ENCODE results near the gene GZF1.
"Not testable (repeated sequence)": the region's sequence is repeated elsewhere in the genome, so short reads cannot be mapped to it uniquely, and the experiment has no call there.

Gene GZF1

DNA sequence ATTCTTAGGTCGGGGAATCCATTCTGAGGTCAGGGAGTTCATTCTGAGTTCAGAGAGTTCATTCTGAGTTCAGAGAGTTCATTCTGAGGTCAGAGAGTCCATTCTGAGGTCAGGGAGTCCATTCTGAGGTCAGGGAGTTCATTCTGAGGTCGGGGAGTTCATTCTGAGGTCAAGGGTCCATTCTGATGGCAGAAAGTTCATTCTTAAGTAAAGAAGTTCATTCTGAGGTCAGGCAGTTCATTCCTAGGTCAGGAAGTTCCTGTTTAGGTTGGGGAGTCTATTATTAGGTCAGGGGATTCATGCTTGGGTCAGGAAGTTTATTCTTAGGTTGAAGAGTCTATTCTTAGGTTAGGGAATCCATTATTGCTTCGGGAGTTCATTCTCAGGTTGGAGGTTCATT, 27.9 kb upstream of the GZF1 start:
- H3K4me3 ChIP-seq = no peak overlapping the region
- H3K27me3 ChIP-seq (ENCODE audit: low read depth) = no peaks in the 10 kb centered on the region
- in situ Hi-C loops (cut with MboI; ENCODE audit: low sequenced_read_pairs) = loop anchor here (10.0 kb wide), 1 partner anchor 999 kb away; no protein-coding TSS in a partner anchor
- no peak for DNase-seq (ENCODE audit: low spot score in 2 of 2)
- H3K4me1 ChIP-seq = no peaks in the 10 kb centered on the region
- no peaks in the 10 kb centered on the region for H3K9me3 ChIP-seq
- H3K36me3 ChIP-seq (replicated peaks) = no peaks in the 10 kb centered on the region

DNA sequence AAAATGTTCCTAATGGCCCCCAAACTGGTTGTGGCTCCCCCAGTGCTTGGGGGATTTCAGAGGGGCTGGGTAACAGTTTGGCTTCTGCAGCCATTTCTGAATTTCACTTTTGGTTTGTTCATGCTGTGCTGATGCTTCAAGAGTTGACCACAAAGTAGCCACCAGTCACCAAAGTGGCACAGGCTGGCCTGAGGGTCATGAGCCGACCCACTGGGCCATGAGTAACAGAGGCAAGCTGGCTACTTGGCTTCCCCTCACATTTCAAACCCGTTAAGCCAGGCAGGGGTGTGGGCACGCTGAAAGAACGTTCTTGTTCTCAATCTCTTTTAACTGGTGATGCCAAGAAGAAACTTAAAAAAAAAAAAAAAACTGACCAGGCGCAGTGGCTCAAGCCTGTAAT, 26.5 kb upstream of the GZF1 start:
- DNase-seq (ENCODE audit: low spot score in 2 of 2) = no peak
- Histone ChIP-seq H3K4me3 (no peak overlapping the region), H3K27me3 (ENCODE audit: low read depth) (no peaks in the 10 kb centered on the region), H3K36me3 (replicated peaks) (no peaks in the 10 kb centered on the region), H3K9me3 (no peaks in the 10 kb centered on the region), H3K4me1 (no peaks in the 10 kb centered on the region)
- in situ Hi-C loops (cut with MboI; ENCODE audit: low sequenced_read_pairs) = loop anchor here (10.0 kb wide), 1 partner anchor 1001 kb away; no protein-coding TSS in a partner anchor

DNA sequence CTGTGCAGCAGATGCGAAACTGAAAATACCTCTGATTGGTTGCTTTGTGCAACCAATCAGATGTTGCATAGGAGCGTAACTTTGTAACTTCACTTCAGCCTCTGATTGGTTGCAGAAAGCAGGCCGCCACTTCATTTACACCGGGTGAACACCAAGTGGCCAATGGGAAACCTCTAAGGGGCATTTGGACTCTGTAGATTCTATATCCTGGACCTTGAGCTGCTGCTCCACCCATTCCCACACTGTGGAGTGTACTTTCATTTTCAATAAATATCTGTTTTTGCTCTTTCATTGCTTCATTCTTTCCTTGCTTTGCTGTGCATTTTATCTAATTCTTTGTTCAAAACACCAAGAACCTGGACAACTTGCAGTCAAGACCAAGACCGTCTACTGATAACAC, 25.5 kb upstream of the GZF1 start:
- in situ Hi-C loops (cut with MboI; ENCODE audit: low sequenced_read_pairs) = loop anchor here (10.0 kb wide), 1 partner anchor 1002 kb away; no protein-coding TSS in a partner anchor
- Histone ChIP-seq H3K9me3 (no peaks in the 10 kb centered on the region), H3K4me1 (no peaks in the 10 kb centered on the region), H3K4me3 (no peak overlapping the region), H3K27me3 (ENCODE audit: low read depth) (no peaks in the 10 kb centered on the region), H3K36me3 (replicated peaks) (no peaks in the 10 kb centered on the region)
- DNase-seq (ENCODE audit: low spot score in 2 of 2) = no peak

DNA sequence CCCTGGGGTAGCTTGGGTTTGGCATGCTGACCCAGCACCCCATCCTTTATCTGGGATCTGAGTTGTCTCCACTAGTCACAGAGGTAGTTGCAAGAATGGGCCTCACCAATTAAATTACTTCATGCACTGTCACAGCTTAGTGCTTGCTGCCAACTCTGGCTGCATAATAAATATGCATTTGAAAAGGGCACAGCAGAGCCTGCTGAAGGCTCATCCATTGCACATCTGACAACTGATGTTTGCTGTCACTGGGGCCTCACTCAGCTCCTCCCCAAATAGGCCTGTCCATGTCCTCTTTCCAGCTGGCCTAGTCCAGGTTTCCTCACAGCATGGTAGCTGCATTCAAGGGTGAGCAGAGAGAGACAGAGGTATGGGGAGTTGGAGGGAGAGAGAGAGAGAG, 24.7 kb upstream of the GZF1 start:
- H3K9me3 ChIP-seq = no peaks in the 10 kb centered on the region
- no peak overlapping the region for H3K4me3 ChIP-seq
- no peaks in the 10 kb centered on the region for H3K36me3 ChIP-seq (replicated peaks)
- in situ Hi-C loops (cut with MboI; ENCODE audit: low sequenced_read_pairs) = loop anchor here (10.0 kb wide), 1 partner anchor 1003 kb away; no protein-coding TSS in a partner anchor
- no peak for DNase-seq (ENCODE audit: low spot score in 2 of 2)
- H3K4me1 ChIP-seq = no peaks in the 10 kb centered on the region
- H3K27me3 ChIP-seq (ENCODE audit: low read depth) = no peaks in the 10 kb centered on the region

DNA sequence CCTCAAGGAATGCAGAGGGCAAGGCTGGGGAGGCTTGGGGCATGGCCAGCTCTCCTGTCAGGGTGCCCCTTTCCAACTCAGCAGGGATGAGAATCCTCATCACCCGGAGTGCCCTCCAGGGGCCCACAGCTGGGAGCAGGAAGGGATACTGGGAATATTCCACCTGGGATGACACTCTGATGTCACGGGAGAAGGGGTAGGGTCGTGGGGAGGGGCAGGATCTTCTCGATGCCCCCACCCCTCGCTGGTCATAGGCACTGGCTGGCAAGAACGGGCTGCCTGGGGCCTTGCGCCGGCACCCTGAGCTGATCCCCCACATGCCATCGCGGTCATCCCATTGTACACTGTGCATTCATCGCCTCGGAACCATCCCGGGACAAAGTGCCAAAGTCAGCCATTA, 22.0 kb upstream of the GZF1 start:
- H3K4me3 ChIP-seq = no peak overlapping the region
- in situ Hi-C loops (cut with MboI; ENCODE audit: low sequenced_read_pairs) = loop anchor here (5.0 to 10.0 kb wide), 2 partner anchors 648 to 1005 kb away; no protein-coding TSS in a partner anchor
- no peaks in the 10 kb centered on the region for H3K4me1 ChIP-seq
- H3K36me3 ChIP-seq (replicated peaks) = no peaks in the 10 kb centered on the region
- no peaks in the 10 kb centered on the region for H3K27me3 ChIP-seq (ENCODE audit: low read depth)
- DNase-seq (ENCODE audit: low spot score in 2 of 2) = no peak
- no peaks in the 10 kb centered on the region for H3K9me3 ChIP-seq

DNA sequence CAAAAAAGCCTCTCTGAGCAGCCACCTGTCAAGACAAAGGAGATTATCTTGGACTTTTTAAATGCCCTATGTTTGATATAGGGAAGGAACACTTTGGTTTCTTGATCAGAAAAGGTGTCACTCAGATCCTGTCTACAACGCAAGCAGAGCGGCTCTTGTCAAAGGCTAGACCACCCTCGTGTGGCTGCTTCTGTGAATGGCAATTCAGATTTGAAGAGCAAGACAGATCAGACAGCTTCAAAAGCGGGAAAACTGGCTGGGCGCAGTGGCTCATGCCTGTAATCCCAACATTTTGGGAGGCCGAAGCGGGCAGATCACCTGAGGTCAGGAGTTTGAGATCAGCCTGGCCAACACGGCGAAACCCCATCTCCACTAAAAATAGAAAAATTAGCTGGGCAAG, 21.5 kb upstream of the GZF1 start:
- no peaks in the 10 kb centered on the region for H3K4me1 ChIP-seq
- no peaks in the 10 kb centered on the region for H3K9me3 ChIP-seq
- in situ Hi-C loops (cut with MboI; ENCODE audit: low sequenced_read_pairs) = loop anchor here (5.0 kb wide), 1 partner anchor 648 kb away; no protein-coding TSS in a partner anchor
- H3K4me3 ChIP-seq = no peak overlapping the region
- peak; percentile 60 to 74 for DNase-seq (ENCODE audit: low spot score in 2 of 2)
- H3K27me3 ChIP-seq (ENCODE audit: low read depth) = no peaks in the 10 kb centered on the region
- H3K36me3 ChIP-seq (replicated peaks) = no peaks in the 10 kb centered on the region

DNA sequence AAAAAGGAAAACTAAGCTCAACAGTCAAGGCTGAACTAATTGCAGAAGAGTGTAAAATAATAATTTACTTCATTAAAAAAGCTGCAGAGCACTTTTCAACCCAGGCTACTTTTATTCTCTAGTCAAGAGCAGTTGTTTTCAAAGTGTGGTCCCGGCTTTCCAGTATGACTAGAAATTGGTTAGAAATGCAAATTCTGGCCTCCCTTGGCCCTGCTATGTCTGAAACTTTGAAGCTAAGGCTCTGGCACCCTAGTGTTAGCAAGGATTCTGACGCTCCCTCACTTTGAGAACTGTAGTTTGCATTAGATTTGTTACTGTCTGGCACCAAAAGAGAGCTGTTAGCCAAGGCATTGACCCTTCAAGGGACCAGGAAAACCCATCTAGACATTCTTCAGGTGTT, 20.9 kb upstream of the GZF1 start:
- in situ Hi-C loops (cut with MboI; ENCODE audit: low sequenced_read_pairs) = loop anchor here (5.0 kb wide), 1 partner anchor 649 kb away; no protein-coding TSS in a partner anchor
- no peaks in the 10 kb centered on the region for H3K27me3 ChIP-seq (ENCODE audit: low read depth)
- DNase-seq (ENCODE audit: low spot score in 2 of 2) = no peak
- H3K4me1 ChIP-seq = no peaks in the 10 kb centered on the region
- no peaks in the 10 kb centered on the region for H3K9me3 ChIP-seq
- H3K36me3 ChIP-seq (replicated peaks) = no peaks in the 10 kb centered on the region
- no peak overlapping the region for H3K4me3 ChIP-seq

DNA sequence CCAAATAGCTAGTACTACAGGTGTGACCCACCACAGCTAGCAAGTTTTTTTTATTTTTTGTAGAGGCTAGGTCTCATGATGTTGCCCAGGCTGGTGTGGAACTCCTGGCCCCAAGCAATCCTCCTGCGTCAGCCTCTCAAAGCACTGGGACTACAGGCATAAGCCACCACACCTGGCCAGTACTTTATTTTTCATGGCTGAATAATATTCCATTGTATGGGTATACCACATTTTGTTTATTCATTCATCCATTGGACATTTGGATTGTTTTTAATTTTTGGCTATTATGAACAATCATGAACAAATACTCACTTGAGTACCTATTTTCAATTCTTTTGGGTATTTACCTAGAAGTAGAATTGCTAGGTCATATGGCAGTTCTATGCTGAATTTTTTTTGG, 18.4 kb upstream of the GZF1 start:
- no peak for DNase-seq (ENCODE audit: low spot score in 2 of 2)
- in situ Hi-C loops (cut with MboI; ENCODE audit: low sequenced_read_pairs) = loop anchor here (5.0 kb wide), 1 partner anchor 651 kb away; no protein-coding TSS in a partner anchor
- no peak overlapping the region for H3K4me3 ChIP-seq
- no peaks in the 10 kb centered on the region for H3K4me1 ChIP-seq
- no peaks in the 10 kb centered on the region for H3K9me3 ChIP-seq
- H3K36me3 ChIP-seq (replicated peaks) = no peaks in the 10 kb centered on the region
- no peaks in the 10 kb centered on the region for H3K27me3 ChIP-seq (ENCODE audit: low read depth)

DNA sequence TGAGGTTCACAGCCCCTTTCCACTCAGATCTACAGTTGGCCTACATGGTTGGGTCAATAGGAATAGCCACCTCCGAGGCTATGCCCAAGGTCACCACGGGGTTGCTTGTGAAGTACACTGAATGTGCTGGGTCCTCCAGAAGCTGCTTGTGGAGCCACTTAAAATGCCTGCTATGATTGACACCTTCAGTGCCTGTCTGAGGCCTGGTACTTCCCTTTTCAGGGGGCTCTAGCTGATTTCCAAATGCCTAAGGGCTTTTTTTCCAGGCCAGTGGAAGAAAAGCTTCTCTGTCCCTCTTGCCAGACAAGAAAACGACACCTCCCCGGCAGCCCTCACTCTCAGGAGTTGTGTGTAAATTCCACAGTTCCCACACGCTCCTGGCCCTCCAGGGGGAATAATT, 17.6 kb upstream of the GZF1 start:
- Histone ChIP-seq H3K9me3 (no peaks in the 10 kb centered on the region), H3K36me3 (replicated peaks) (no peaks in the 10 kb centered on the region), H3K4me1 (no peaks in the 10 kb centered on the region), H3K27me3 (ENCODE audit: low read depth) (no peaks in the 10 kb centered on the region), H3K4me3 (no peak overlapping the region)
- in situ Hi-C loops (cut with MboI; ENCODE audit: low sequenced_read_pairs) = loop anchor here (5.0 kb wide), 1 partner anchor 652 kb away; no protein-coding TSS in a partner anchor
- no peak for DNase-seq (ENCODE audit: low spot score in 2 of 2)

DNA sequence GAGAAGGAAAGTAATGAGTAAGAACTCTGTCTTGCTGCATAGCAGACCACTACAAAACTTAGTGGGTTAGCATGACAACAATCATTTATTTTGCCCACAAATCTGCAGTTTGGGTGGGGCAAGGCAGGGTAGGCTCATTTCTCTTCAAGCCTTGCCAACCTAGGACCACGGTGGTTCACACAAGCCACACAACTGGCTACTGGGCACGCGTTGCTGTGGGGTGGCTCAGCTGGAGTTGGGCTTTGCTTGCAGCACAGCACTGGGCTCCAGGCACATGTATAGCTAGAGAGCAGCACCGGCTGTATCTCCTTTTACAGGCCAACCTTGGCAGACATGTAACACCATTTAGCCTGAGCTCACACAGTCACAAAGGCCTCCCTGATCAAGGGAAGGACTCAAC, 16.0 kb upstream of the GZF1 start:
- in situ Hi-C loops (cut with MboI; ENCODE audit: low sequenced_read_pairs) = no loop called here
- Histone ChIP-seq H3K4me3 (no peak overlapping the region), H3K9me3 (no peaks in the 10 kb centered on the region)

DNA sequence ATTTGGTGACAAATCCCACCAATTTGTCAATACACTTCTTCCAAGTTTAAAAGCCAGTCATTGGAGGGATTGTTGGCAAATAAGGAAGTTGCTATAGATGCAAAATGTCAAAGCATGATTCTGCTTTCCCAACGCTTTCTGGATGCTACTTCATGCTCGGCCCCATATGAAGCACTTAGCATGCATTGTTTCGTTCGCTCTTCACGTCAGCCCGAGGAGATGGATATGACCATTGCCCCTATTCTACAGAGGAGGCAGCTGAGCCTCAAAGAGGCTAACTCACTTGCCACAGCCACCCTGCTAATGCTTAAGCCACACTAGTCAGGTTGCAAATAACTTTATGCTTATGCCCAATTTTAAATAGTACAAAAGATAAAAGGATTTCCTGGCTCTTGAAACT, 14.2 kb upstream of the GZF1 start:
- Histone ChIP-seq H3K27me3 (ENCODE audit: low read depth) (no peaks in the 10 kb centered on the region), H3K4me3 (no peak overlapping the region), H3K9me3 (no peaks in the 10 kb centered on the region), H3K36me3 (replicated peaks) (0 out of 2 replicates have a peak, but pooled peaks cover 3% of the 10 kb centered on the region), H3K4me1 (peaks cover 7% of the 10 kb centered on the region; the same call in 1 of the 2 replicates)
- DNase-seq (ENCODE audit: low spot score in 2 of 2) = no peak
- in situ Hi-C loops (cut with MboI; ENCODE audit: low sequenced_read_pairs) = no loop called here

More for the DNA sequence above, 16.0 kb upstream of the GZF1 start:
- Histone ChIP-seq H3K4me1 (no peaks in the 10 kb centered on the region), H3K36me3 (replicated peaks) (0 out of 2 replicates have a peak, but pooled peaks cover 2% of the 10 kb centered on the region), H3K27me3 (ENCODE audit: low read depth) (no peaks in the 10 kb centered on the region)
- DNase-seq (ENCODE audit: low spot score in 2 of 2) = no peak

DNA sequence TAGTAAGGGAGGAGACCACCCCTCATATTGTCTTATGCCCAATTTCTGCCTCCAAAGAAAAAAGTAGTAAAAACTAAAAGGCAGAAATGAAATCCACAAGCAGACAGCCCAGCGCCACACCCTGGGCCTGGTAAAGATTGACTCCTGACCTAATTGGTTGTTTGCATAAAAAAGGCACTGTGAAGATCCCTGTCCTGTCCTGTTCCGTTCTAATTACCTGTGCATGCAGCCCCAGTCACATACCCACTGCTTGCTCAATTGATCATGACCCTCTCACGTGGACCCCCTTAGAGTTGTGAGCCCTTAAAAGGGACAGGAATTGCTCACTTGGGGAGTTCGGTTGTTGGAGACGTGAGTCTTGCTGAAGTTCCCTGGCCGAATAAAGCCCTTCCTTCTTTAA, 13.5 kb upstream of the GZF1 start:
- in situ Hi-C loops (cut with MboI; ENCODE audit: low sequenced_read_pairs); H3K4me3 ChIP-seq; DNase-seq (ENCODE audit: low spot score in 2 of 2); H3K27me3 ChIP-seq (ENCODE audit: low read depth); H3K4me1 ChIP-seq; H3K36me3 ChIP-seq (replicated peaks); H3K9me3 ChIP-seq: not testable (repeated sequence)

DNA sequence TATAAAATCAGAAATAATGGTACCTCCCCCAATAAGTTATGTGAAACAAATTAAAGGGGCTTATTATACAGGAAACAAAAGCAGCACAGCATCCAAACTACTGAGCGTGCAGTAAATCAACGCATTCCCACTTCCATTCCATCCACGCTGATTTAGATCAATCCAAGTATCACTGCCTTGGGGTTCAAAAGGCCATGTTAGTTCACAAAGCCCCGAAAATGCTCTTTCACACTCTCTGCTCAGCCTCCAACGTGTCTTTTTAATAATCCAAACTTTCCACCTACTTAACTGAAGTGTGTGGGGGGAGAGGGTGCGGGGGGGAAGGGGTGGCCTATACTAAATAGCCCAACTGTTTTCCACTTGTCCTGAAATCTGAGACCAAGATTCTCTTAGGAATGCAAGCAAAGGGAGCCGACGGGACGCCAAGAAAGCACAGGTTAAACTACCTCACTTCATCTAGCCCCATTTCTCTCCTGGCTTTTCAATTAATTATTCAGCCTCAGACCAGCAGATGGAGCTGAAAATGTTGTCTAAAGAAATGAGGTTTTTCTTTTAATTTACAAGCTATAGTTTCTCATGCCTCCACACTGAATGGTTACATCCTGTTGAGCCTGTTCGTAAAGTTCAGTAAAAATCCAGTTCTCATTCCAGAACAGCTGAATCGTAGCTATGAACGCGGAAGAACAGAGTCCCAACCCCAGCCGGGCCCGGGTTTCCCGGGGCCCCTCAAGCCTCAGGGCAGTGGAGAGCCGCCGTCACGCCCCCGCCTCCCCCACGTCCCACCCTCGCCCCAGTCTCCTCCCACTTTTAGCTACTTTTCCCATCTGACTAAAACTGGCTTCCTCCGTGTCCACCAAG, 12.4 kb upstream of the GZF1 start:
- peak; percentile 47 to 75 for DNase-seq (ENCODE audit: low spot score in 2 of 2)
- Histone ChIP-seq H3K27me3 (ENCODE audit: low read depth) (no peaks in the 10 kb centered on the region), H3K36me3 (replicated peaks) (peaks cover 12% of the 10 kb centered on the region), H3K9me3 (no peaks in the 10 kb centered on the region), H3K4me3 (peak overlapping the region; percentile 81), H3K4me1 (peaks cover 7% of the 10 kb centered on the region; the same call in 1 of the 2 replicates)
- in situ Hi-C loops (cut with MboI; ENCODE audit: low sequenced_read_pairs) = loop anchor here (25.0 kb wide), 1 partner anchor 1837 kb away; the partner anchor contains the start of gene NKX2-2

Data from HAP-1 (cell line).